Limb (tissue), 2 donors: Measurements from ENCODE around the gene JAM3.
"Not testable (repeated sequence)": the region's sequence is repeated elsewhere in the genome, so short reads cannot be mapped to it uniquely, and the experiment has no call there.

Experiments used
- DNase-seq, 2 donors: peaks; one replicate each; pipeline ENCODE4 v3.0.0-alpha.2; 2016; ENCODE audit errors: extremely low spot score in 2 of 2

Gene JAM3

GRCh38 chr11:134178032-134178674 is 109.3 kb downstream of the JAM3 start:
- no peak for DNase-seq

- DNase-seq, result no peak
Observed at GRCh38 chr11:134181707-134182106, 112.8 kb downstream of the JAM3 start.

GRCh38 chr11:134188092-134188491 is 119.2 kb downstream of the JAM3 start:
- DNase-seq, result not testable (repeated sequence)

- DNase-seq, result no peak
Observed at GRCh38 chr11:134196756-134197155, 127.9 kb downstream of the JAM3 start.

GRCh38 chr11:134199531-134199930 is 130.7 kb downstream of the JAM3 start:
- DNase-seq, result no peak

- DNase-seq, result no peak
Observed at GRCh38 chr11:134200688-134201087, 131.8 kb downstream of the JAM3 start.
